Natural killer cell (primary cell): ENCODE results near the gene GNAZ. TPM values are rescaled to one million over a fixed set of nuclear protein-coding genes. Genes with fewer than 3 reads are reported as not detected.

ENCODE experiments used
- ATAC-seq, 3 donors: fragments of 150-1000 bp in 2 of 3; fragments of 200-7000 bp in 1 of 3; cut with Tn5 transposase; 1 replicate in 1 of 3; 2 replicates in 2 of 3; pipeline ENCODE4 v1.10.0; 2021; ENCODE audit warnings: mild to moderate bottlenecking in 2 of 3, moderate library complexity in 2 of 3
- DNase-seq, 2 donors: peaks; one replicate each; pipeline versions ENCODE4 v3.0.0 to v3.0.0-alpha.2; 2013 to 2021; ENCODE audit warnings: mixed read lengths in 1 of 2
- H3K27ac ChIP-seq: one replicate; pipeline ENCODE4 v1.5.1; 2013; ENCODE audit warnings: mild to moderate bottlenecking, low read length
- H3K27me3 ChIP-seq: one replicate; pipeline ENCODE4 v1.6.1; 2013; ENCODE audit warnings: low read length; ENCODE audit not compliant: control insufficient read depth, insufficient read depth
- H3K36me3 ChIP-seq: one replicate; pipeline ENCODE4 v1.6.1; 2013; ENCODE audit warnings: low read length; ENCODE audit not compliant: control insufficient read depth, insufficient read depth
- H3K4me1 ChIP-seq: one replicate; pipeline ENCODE4 v1.6.1; 2013; ENCODE audit warnings: low read length; ENCODE audit not compliant: control insufficient read depth, insufficient read depth
- H3K4me3 ChIP-seq: one replicate; pipeline ENCODE4 v1.5.1; 2013; ENCODE audit warnings: low read length
- H3K9me3 ChIP-seq: one replicate; pipeline ENCODE4 v1.6.1; 2013; ENCODE audit warnings: low read length; ENCODE audit not compliant: control insufficient read depth, insufficient read depth
- H3K27ac Mint-ChIP-seq, 2 donors: one replicate each; pipeline ENCODE4 v1.8.0; 2022; ENCODE audit warnings: mild to moderate bottlenecking in 2 of 2, mixed read lengths in 2 of 2, moderate library complexity in 1 of 2
- H3K27me3 Mint-ChIP-seq, 2 donors: one replicate each; pipeline ENCODE4 v1.8.0; 2022; ENCODE audit warnings: low read depth in 2 of 2, mixed read lengths in 2 of 2
- H3K36me3 Mint-ChIP-seq: one replicate; pipeline ENCODE4 v1.8.0; 2022; ENCODE audit warnings: mixed read lengths
- H3K4me1 Mint-ChIP-seq, 2 donors: one replicate each; pipeline ENCODE4 v1.8.0; 2022; ENCODE audit warnings: mixed read lengths in 2 of 2
- H3K4me3 Mint-ChIP-seq: one replicate; pipeline ENCODE4 v1.8.0; 2022; ENCODE audit warnings: mild to moderate bottlenecking, moderate library complexity, mixed read lengths
- H3K9me3 Mint-ChIP-seq, 2 donors: one replicate each; pipeline ENCODE4 v1.8.0; 2022; ENCODE audit warnings: mixed read lengths in 2 of 2
- WGBS: methylation state at CpG from one replicate; pipeline ENCODE4 v1.1.7; 2013; ENCODE audit warnings: missing lambda C conversion rate; ENCODE audit not compliant: insufficient coverage; 5-methylcytosine and 5-hydroxymethylcytosine counted together
- intact Hi-C: fragments of 100-400 bp; cut with micrococcal nuclease; formaldehyde crosslinking; loops from one replicate; pipeline ENCODE4 v1.14.2; 2022
- total RNA-seq, 4 donors: library from RNA; stranded (reverse); fragments of 120-200 nt in 1 of 4; gene quantifications; one replicate each; pipeline versions ENCODE4 v1.2.3 to v1.2.4, GENCODE V29; 2013 to 2022
- TF ChIP-seq, protein P1 (sequence below): fragments of 200-600 bp; IDR thresholded peaks from one replicate; pipeline ENCODE4 v1.8.0; 2022; ENCODE audit warnings: antibody characterized with exemption

GNAZ gene
- total RNA-seq, 3 donors from 2014 or later (not counting 1 experiment from before 2014, with no cell fraction given) = 4.5 to 7.5 (median 5.6) TPM

- Mint-ChIP-seq H3K4me1 (no peaks in the 10 kb centered on the region), H3K9me3 (no peaks in the 10 kb centered on the region), H3K27me3 (no peaks in the 10 kb centered on the region), H3K27ac (no peak overlapping the region), H3K4me3 (no peak overlapping the region), H3K36me3 (no peaks in the 10 kb centered on the region)
- H3K4me1 ChIP-seq = no peaks in the 10 kb centered on the region
- H3K4me3 ChIP-seq = no peak overlapping the region
- 92% methylated on average over 5 of the region's 5 CpGs for WGBS
- no peaks in the 10 kb centered on the region for H3K27me3 ChIP-seq
- no peak overlapping the region for H3K27ac ChIP-seq
- no peaks in the 10 kb centered on the region for H3K36me3 ChIP-seq
- ATAC-seq (no peak), DNase-seq (no peak)
- intact Hi-C loops = no loop called here
- TF ChIP-seq, protein P1, sequence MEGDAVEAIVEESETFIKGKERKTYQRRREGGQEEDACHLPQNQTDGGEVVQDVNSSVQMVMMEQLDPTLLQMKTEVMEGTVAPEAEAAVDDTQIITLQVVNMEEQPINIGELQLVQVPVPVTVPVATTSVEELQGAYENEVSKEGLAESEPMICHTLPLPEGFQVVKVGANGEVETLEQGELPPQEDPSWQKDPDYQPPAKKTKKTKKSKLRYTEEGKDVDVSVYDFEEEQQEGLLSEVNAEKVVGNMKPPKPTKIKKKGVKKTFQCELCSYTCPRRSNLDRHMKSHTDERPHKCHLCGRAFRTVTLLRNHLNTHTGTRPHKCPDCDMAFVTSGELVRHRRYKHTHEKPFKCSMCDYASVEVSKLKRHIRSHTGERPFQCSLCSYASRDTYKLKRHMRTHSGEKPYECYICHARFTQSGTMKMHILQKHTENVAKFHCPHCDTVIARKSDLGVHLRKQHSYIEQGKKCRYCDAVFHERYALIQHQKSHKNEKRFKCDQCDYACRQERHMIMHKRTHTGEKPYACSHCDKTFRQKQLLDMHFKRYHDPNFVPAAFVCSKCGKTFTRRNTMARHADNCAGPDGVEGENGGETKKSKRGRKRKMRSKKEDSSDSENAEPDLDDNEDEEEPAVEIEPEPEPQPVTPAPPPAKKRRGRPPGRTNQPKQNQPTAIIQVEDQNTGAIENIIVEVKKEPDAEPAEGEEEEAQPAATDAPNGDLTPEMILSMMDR = no peak
- H3K9me3 ChIP-seq = no peaks in the 10 kb centered on the region
Measured at GRCh38 chr22:23105919-23106318, 35.6 kb downstream of the GNAZ start.

GRCh38 chr22:23106344-23106743 lies 36.0 kb downstream of the GNAZ start:
- Histone ChIP-seq H3K4me1 (no peaks in the 10 kb centered on the region), H3K27ac (no peak overlapping the region), H3K4me3 (no peak overlapping the region), H3K9me3 (no peaks in the 10 kb centered on the region), H3K27me3 (no peaks in the 10 kb centered on the region), H3K36me3 (no peaks in the 10 kb centered on the region)
- no peak for ATAC-seq
- DNase-seq = no peak
- H3K9me3 Mint-ChIP-seq = no peaks in the 10 kb centered on the region
- H3K27ac Mint-ChIP-seq = no peak overlapping the region
- no peaks in the 10 kb centered on the region for H3K27me3 Mint-ChIP-seq
- intact Hi-C loops = no loop called here
- H3K4me1 Mint-ChIP-seq = no peaks in the 10 kb centered on the region
- TF ChIP-seq, protein P1 = no peak
- H3K4me3 Mint-ChIP-seq = no peak overlapping the region
- no peaks in the 10 kb centered on the region for H3K36me3 Mint-ChIP-seq
- WGBS = 97% methylated on average over 4 of the region's 4 CpGs

GRCh38 chr22:23106906-23107367 lies 36.6 kb downstream of the GNAZ start:
- Histone ChIP-seq H3K27me3 (no peaks in the 10 kb centered on the region), H3K9me3 (no peaks in the 10 kb centered on the region), H3K4me3 (no peak overlapping the region), H3K27ac (no peak overlapping the region), H3K36me3 (no peaks in the 10 kb centered on the region), H3K4me1 (no peaks in the 10 kb centered on the region)
- TF ChIP-seq, protein P1 = no peak
- H3K36me3 Mint-ChIP-seq = no peaks in the 10 kb centered on the region
- no peaks in the 10 kb centered on the region for H3K9me3 Mint-ChIP-seq
- H3K4me1 Mint-ChIP-seq = no peaks in the 10 kb centered on the region
- H3K27me3 Mint-ChIP-seq = no peaks in the 10 kb centered on the region
- 92% methylated on average over 8 of the region's 8 CpGs for WGBS
- DNase-seq = no peak
- no peak for ATAC-seq
- H3K27ac Mint-ChIP-seq = no peak overlapping the region
- H3K4me3 Mint-ChIP-seq = no peak overlapping the region
- intact Hi-C loops = no loop called here

- intact Hi-C loops = no loop called here
- H3K9me3 ChIP-seq = no peaks in the 10 kb centered on the region
- Mint-ChIP-seq H3K4me3 (no peak overlapping the region), H3K4me1 (no peaks in the 10 kb centered on the region), H3K9me3 (no peaks in the 10 kb centered on the region), H3K36me3 (no peaks in the 10 kb centered on the region), H3K27me3 (no peaks in the 10 kb centered on the region), H3K27ac (no peak overlapping the region)
- 87% methylated on average over 17 of the region's 17 CpGs for WGBS
- H3K4me1 ChIP-seq = no peaks in the 10 kb centered on the region
- no peak overlapping the region for H3K27ac ChIP-seq
- no peaks in the 10 kb centered on the region for H3K36me3 ChIP-seq
- H3K27me3 ChIP-seq = no peaks in the 10 kb centered on the region
- DNase-seq (no peak), ATAC-seq (no peak)
- no peak overlapping the region for H3K4me3 ChIP-seq
- TF ChIP-seq, protein P1 = no peak
Measured at GRCh38 chr22:23107487-23108248, 37.3 kb downstream of the GNAZ start.
